Tongue (tissue), 2 donors: ENCODE results near the gene RRP36. TPM values are rescaled to one million over a fixed set of nuclear protein-coding genes. Genes with fewer than 3 reads are reported as not detected.
A peak's percentile ranks its signal among the peaks of the same experiment; 100 is the strongest.

Source experiments
- DNase-seq: peaks from one replicate; pipeline ENCODE4 v3.0.0-alpha.2; 2015
- total RNA-seq: library from RNA; depleted of rRNA; stranded (reverse); fragments of >200 nt; gene quantifications from one replicate; pipeline ENCODE4 v1.2.3, GENCODE V29; 2014

Gene RRP36
- total RNA-seq, 1 donor from 2014 or later: 45.0 TPM

DNA sequence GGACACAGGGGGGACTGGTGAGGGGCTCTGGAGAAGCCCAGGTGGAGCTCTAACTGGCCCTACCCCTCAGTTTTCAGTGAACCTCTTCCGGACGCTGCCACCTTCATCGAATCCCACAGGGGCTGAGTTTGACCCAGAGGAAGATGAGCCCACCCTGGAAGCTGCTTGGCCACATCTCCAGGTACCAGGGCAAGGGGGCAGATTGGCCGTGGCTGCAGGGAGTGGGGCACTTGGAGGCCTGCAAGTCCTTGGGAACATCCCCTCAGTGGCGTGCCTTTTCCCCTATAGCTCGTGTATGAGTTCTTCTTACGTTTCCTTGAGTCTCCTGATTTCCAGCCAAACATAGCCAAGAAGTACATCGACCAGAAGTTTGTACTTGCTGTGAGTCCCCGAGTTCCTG, 14.3 kb upstream of the RRP36 start:
- DNase-seq: no peak

DNA sequence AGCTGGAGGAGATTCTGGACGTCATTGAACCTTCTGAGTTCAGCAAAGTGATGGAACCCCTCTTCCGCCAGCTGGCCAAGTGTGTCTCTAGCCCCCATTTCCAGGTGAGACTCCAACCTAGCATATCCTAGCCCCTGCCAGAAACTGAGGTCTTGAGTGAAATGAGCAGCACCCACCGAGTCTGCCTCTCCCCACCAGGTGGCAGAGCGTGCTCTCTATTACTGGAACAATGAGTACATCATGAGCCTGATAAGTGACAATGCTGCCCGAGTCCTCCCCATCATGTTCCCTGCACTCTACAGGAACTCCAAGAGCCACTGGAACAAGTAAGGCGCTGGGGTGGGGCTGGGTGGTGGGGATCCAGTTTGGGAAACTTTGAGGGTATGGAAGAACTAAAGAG, 12.3 kb upstream of the RRP36 start:
- DNase-seq: peak; percentile 50

DNA sequence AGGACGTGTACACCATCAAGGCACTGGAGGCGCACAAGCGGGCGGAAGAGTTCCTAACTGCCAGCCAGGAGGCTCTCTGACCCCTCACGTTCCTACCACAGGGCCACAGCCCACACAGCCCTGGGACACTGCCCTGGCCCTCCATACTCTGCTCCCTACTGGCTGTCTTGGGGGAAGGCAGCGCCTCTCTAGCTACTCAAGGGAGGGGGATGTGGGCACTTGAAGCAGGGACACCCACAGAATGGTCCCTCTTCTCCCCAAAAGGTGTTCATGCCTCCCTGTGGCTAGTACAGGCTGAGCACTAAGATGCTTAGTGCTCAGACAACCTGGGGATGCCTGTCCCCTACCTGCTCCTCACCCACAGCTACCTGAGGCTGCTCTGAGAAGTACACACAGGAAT, 10.2 kb upstream of the RRP36 start:
- no peak for DNase-seq

DNA sequence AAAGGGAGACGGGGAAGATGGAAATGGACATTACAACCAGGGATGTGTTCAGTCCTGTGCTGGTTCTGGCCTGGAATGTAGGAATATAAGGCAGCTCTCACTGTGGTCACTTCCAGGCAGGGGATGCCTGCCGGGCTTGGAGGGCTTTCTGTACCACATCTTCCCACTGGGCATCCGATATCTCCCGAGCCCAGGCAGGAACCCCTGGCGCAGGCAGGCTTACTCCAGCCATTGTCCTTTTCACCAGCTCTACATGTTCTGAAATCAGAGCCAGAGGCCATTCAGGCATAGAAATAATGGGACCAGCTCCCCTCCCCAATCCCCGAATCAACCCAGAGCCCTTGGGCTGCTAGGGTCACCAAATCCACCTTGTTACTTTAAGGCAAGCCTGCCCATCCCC, 9.1 kb upstream of the RRP36 start:
- no peak for DNase-seq

DNA sequence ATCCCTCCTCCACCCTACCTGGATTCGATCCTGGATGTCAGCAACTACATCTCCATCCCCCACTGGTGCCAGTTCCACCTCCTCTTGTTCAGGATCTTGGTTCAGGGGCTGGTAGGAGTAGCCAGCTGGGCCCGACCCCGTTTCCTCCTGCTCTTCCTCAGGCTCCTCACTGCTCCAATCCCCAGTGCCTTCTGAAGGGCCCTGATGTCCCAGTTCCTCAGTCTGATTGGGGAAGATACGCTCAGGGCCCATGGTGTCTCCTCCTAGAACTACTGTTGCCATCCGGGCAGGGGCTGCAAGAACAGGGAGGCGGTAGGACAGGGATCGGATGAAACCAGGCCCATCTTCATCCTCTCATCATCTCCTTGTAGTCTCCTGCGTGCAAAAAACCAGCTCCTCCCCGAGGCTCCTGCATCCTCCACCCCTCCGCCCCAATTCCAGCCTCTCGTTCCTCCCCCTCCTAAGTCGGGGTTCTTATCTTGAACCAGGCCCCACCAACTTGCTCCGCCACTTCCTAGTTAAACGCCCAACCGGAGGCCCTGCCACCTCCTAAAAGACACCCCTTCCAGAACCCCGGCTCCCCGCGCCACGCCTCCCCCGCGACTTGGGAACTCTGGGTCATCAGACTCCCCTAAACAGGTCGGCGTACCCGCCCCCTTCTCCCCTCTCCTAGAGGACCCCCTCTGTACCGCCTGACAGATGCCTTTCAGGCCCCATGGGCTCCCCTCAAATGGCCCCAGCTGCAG, 8.2 kb upstream of the RRP36 start:
- DNase-seq: no peak

DNA sequence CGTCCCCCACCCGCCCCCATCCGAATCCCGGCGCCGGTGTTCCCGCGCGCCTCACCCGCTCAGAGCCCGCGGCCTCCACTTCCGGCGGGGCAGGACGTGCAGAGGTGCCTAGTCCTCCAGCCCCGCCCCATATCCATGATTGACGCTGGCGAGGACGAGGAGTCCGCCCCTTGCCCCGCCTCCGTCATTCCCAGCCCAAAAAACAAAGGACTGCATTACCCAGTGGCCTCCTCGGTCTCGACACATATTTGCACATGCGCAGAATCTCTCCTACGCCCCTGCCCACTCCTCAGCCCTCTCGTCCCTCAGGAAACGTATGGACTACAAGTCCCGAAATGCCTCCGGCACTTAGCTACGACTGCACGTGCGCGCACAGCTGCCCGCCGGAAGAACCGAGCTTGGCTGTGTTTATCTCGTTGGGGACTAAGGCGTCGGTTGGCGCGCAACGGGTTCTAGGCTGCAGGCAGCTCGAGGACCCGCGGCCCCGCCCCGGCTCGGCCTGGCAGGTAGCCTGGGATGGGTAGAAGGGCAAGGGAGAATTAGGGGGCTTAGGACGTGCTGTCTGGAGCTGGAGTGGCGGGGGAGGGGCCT, 7.5 kb upstream of the RRP36 start, which contains the start of the genes KLHDC3 and MEA1:
KLHDC3 (plus strand) TSS at position 407 of the 591 bp plus-strand sequence. CDS start 2,944 bp downstream, outside the sequence.
MEA1 (minus strand) TSS at position 104 of the 591 bp plus-strand sequence. CDS start 133 bp downstream, outside the sequence.
- DNase-seq: peak; percentile 100

DNA sequence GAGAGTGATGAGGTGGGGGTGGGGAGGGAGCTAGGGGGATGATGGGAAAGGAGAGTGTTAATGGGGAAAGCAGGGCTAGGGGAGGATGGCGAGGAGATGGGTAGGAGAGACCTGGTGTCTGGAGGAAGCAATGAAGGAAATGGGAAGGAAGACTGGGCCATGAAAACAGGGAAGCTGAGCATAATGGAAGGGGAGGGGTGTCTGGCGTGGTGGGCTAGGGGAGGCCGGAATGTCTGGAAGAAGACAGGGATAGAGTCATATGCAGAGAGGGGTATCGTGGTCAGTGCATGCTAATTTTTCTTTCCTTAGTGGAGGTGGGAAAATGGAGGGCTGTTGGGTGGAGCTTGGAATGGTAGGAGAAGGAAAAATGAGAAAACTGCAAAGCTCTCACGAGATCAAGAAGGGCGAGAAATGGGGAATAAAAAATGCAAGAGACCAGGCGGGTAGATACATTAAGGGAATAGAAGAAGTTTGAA, 7.0 kb upstream of the RRP36 start:
- peak; percentile 36 for DNase-seq

DNA sequence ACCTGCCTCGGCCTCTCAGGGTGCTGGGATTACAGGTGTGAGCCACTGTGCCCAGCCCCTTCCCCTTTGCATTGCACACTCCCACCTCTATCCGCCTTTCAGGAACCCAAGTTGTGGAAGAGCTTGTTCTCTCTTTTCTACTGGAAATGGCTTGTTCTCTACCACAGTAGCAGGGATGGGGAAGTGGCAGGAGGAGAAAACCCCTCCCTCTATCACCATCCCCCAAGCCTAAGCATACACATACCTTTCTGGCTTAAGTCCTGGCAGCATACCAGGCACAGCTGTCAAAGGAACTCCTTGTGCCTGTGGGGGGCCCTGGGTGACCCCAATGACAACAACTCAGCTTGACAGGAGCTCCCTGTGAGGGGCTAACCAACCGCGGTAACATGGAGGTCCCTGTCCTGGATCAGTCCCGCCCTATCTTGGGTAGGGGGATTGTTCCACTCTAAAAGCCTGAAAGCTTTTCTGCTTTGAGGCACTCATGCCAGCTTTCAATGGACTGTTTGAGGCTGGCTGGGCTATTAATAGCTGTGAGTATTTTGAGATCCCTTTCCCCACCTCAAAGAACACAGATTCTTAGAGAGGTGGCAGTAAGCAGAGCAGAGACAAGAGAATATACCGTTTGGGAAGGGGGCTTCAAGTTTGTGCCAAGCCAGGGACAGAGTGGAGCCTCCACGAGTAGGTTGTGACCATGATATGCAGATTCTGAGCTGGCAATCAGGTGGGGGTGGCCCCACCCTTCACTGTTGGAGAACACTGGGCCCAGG, 5.1 kb upstream of the RRP36 start:
- peak; percentile 63 for DNase-seq

DNA sequence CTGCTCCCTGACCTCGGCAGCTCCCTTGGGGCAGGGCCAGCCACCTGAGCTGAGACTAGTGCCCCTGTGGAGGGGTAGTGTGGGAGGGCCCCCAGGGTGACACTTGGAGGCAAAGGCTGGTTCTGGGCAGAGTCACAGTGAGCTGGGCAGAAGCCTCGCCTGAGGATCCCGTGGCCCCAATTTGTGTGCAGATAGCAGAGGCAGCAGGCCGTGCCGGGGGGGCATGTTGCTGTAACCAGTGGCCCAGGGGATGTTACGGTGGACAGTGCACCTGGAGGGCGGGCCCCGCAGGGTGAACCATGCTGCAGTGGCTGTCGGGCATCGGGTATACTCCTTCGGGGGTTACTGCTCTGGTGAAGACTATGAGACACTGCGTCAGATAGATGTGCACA, 4.5 kb upstream of the RRP36 start:
- no peak for DNase-seq

DNA sequence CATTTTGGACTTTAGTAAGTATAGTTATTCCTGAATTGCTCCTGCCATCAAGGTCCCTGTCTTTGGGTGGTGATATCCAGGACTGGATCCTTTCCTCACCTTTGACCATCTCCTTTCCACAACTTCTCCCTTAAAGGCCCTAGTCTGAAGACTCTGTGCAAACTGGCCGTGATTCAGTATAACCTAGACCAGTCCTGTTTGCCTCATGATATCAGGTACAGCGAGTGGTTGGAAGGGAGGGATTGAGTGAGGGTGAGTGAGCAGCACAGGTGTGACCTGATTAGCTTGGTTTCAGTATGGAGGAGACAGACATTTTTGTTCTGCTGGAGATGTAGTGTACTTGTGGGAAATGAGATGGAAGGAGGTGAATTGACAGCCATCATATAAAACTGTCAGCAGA, 2.3 kb upstream of the RRP36 start:
- DNase-seq: no peak

DNA sequence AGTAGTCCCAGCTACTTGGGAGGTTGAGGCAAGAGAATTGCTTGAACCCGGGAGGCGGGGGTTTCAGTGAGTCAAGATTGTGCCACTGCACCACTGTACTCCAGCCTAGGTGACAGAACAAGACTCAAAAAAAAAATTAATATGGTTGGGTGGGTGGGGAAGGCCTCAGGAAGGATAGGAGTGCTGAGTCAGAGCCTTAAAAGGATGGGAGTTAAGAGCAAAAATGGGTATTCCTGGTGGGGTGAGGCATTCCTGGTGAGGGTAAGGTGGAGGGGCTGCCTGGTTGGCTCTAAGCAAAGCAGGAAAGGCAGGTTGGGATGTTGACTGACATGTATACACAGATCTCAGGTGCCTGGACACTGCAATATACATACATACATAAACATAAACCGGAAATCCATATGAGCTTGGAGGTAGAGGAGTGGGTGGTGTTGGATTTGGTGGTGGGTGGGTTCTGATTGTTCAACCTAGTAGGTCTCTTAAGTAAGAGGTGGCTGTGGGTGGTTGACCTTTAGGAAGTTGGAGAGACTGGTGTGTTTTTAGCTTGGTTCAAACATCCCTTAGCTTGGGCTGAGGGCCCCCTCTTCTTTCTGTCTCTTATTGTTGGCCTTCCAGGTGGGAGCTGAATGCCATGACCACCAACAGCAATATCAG, 1.2 kb upstream of the RRP36 start:
- DNase-seq: no peak

DNA sequence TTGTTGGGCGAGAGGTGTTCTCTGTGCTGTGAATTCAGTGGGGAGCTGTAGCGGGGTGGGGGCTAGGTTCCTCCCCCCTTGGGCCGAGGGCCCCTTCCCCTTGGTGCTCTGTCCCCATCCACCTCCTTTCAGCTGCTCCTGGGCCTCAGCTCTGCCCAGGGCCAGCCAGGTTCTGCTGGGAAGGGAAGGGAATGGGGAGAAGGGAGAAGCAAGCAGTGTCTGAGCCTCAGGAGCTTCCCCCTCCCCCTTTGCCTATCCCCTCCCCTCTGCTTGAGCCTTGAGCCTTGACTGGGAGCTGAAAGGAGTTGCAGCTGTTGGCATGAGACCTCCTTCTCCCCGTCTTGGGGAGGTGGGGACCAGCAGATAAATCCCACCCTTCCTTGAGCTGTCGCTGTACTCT, 576 bp upstream of the RRP36 start:
- DNase-seq: peak; percentile 67

DNA sequence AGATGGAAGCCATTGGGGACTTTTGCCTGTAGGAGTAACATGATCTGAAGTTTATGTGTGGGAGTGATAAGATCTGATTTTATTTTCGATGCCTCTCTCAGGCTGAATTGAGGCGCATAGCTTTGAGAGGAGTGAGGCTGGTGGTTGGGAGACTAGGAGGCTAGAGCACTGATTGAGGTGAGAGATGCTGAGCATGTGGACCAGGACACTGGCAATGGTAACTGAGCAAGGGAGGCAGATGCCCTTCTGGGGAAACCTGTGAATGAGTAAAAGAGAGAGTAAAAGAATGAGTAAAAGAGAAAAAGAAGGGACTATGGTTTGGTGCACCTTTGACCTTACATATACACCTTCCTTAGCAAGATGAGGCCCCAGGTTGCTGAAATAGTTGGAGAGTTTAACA, 3.0 kb downstream of the RRP36 start:
- DNase-seq: no peak

DNA sequence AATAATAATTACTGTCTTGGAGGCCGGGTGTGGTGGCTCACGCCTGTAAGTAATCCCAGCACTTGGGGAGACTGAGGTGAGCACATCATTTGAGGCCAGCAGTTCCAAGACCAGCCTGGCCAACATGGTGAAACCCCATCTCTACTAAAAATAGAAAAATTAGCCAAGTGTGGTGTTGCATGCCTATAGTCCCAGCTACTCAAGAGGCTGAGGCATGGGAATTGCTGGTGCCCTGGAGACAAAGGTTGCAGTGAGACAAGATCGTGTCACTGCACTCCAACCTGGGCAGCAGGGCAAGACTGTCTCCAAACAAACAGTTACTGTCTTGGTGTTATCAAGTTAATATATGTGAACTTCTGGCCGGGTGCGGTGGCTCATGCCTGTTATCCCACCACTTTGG, 4.9 kb downstream of the RRP36 start:
- DNase-seq: no peak

DNA sequence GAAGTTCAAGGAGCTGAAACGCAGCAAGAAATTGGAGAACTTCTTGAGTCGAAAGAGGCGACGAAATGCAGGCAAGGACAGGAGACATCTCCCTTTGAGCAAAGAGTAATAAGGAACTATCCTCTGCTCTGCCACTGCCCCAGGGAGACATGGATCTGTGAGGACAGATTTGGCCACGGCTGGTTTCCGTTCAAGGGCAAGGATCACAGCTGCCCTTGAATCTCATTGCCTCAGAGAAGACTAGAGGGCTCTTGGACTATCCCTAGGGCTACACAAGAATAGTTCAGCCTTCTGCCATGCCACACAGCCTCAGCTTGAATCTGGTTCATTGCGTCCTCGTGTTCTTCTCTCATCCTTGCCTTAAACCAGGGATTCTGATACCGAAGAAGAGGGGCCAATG, 7.7 kb downstream of the RRP36 start:
- no peak for DNase-seq

DNA sequence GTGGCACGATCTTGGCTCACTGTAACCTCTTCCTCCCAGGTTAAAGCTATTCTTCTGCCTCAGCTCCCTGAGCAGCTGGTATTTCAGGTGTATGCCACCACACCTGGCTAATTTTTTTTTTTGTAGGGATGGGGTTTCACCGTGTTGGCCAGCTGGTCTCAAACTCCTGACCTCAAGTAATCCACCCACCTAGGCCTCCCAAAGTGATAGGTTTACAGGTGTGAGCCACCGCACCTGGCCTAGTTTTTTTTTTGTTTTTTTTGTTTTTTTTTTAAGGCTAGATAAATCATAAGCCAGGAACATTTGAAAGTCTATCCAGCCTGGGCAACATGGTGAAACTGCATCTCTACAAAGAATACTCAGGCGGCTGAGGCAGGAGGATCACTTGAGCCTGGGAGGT, 10.9 kb downstream of the RRP36 start:
- no peak for DNase-seq

DNA sequence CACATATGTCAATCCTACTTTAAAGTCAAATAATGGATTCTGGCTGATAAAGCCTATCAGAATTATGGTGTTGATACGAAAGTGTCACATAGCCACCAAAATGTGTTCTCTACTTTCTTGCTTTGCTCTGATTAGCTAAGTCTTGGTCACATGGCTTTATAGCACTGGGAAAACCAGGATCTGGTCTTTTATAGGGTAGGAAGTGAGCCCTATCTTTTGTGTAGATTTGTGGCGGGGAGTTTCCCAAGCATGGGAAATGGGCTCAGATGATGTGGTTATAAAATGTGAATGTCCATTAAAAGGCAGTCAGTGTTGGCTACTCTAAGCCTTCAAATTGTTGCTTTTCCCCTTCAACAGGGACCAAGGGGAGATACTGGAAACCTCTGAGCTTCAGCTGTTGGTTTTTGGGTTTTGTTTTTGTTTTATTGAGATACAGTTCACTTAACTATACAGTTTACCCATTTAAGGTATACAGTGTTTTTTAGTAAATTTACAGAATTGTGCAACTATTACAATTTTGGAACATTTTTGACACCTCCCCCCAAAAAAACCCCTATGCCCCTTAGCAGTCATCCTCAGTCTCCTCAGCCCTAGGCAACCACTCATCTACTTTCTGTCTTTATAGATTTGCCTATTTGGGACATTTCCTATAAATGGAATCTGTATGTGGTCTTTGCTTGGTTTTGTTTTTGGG, 12.2 kb downstream of the RRP36 start:
- DNase-seq: no peak

DNA sequence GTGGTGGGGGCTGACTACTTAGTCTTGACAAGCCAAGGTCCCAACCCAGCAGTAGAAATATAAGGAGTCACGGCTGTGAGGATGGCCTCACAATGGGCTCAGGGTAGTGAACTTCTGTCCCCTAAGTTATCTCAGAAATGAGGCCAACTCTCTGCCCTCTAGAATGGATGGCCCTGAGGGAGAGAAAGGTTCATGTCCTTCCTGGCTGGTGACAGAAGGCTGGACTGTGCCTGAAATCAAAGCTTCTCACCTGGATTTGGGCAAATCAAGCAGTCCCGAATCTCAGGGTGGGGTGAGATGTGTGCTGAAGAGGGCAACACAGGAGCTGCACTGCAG, 12.7 kb downstream of the RRP36 start:
- DNase-seq: no peak

DNA sequence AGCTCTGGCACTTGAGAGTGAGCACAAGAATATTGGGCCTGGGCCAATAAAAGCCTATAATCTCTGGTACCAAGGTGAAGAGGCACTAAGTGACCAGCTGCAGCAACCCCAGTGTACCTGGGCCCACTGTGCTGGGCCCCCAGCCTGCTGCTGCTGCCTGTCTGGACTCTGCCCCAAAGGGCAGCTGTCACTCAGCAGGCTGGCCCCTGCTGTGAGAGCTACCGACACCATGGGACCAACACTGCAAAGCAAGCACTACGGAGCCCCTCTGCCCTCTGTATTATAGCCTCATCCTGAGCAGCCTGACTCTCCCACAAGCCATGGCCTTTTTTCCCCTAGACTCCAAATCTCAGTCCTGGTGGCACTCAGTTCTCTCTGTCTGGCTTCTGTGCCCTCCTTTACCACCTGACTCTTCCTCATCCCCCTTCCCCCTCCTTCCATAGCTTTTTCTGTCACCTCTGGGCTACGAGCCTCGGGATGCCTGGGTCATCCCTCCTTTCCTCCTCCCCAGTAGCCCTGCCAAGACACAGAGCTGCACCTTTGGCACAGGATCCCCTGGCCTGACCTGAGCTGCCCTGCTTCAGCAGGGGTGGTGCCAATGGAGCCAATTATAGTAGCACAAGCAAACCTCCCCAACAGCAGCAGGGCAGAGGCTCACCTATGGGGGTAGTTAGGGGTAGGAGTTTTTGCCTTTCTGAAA, 14.2 kb downstream of the RRP36 start:
- no peak for DNase-seq

DNA sequence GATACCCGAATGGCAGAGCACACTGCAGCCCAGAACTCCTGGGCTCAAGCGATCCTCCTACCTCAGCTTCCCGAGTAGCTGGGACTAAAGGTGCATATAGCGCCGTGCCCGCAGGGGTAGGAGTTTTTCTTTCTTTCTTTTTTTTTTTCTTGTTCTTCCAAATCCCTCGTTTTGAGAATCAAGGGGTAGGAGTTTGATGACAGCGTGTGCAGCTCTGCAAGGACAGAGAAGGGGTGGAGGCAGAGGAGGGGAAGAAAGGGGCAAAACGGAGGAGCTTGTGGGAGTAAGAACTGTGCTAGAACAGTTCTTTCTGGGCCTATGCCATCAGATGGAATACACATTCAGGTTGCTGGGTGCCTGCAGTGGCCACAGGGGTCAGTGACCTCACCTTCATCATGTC, 15.3 kb downstream of the RRP36 start:
- no peak for DNase-seq

DNA sequence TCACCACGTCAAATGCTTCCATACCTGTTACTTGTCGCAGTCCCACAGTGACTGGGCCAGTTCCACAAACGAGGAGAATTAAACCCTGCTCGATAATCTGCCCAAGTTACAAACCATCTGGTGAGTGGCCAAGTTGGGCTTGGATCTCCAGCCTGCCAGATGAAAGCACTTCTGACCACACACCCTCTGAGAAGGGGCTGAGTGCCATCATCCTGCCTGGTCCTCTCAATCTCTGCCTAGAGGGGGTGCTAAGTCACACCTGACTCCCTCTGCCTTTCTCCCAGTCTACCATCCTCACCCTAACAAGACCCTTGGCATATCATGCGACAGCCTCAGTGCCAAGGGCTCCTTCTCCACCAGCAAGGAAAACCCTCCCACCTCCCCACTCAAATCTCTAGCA, 15.8 kb downstream of the RRP36 start:
- DNase-seq: no peak

DNA sequence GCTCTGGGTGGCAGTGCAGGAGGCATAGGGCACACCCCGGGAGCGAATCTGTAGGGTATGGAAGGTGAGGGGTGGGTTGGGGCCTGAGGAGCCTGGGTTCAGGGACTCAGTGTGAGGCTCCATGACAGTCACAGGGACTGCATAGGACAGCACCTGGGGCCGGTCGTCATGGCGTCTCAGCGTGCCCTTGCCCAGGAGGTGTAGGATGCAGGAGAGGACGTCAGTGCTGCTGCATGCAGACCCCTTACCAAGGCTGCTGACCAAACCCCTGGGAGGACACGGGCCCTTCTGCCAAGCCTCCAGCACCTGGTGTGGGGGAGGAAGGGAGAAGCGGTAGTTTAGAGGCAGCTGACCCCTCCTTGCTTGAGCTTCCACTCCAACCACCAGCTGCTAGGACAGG, 16.3 kb downstream of the RRP36 start:
- no peak for DNase-seq
